GM12873 (cell line): ENCODE results near the gene TMEM47.

ENCODE experiments used
- CTCF ChIP-seq: IDR thresholded peaks from 2 replicates; pipeline ENCODE4 v1.5.1; 2012; ENCODE audit warnings: low read depth, mild to moderate bottlenecking, moderate library complexity, low read length, control low read depth; ENCODE audit not compliant: insufficient read depth; ENCODE audit errors: missing control alignments

Gene TMEM47

GRCh38 chrX:34584781-34585180, 72.3 kb downstream of the TMEM47 start:
- TF ChIP-seq CTCF, result no peak

GRCh38 chrX:34580069-34580468, 77.0 kb downstream of the TMEM47 start:
- TF ChIP-seq CTCF, result no peak

GRCh38 chrX:34578237-34578636, 78.8 kb downstream of the TMEM47 start:
- peak; percentile 10 for TF ChIP-seq CTCF
